GM18505 (cell line): Measurements from ENCODE around the gene PDXDC1.
"Not testable (repeated sequence)": the region's sequence is repeated elsewhere in the genome, so short reads cannot be mapped to it uniquely, and the experiment has no call there.

Experiments
- ATAC-seq: cut with Tn5 transposase; IDR thresholded peaks from one replicate; pipeline ENCODE4 v1.9.1; 2021; ENCODE audit not compliant: unreplicated experiment
- POLR2A ChIP-seq: IDR thresholded peaks from 4 replicates; pipeline ENCODE4 v1.6.1; 2011; ENCODE audit warnings: borderline replicate concordance; ENCODE audit not compliant: insufficient read depth, insufficient read length; ENCODE audit errors: extremely low read depth

PDXDC1 gene

GRCh38 chr16:15134752-15135482 lies 160.1 kb downstream of the PDXDC1 start:
- not testable (repeated sequence) for ATAC-seq

GRCh38 chr16:15135483-15136360 lies 160.9 kb downstream of the PDXDC1 start:
- not testable (repeated sequence) for ATAC-seq

- not testable (repeated sequence) for ATAC-seq
Observed at GRCh38 chr16:15137514-15137913, 162.7 kb downstream of the PDXDC1 start.

GRCh38 chr16:15140444-15141365 lies 165.9 kb downstream of the PDXDC1 start:
- not testable (repeated sequence) for ATAC-seq

GRCh38 chr16:15141586-15141985 lies 166.8 kb downstream of the PDXDC1 start:
- no peak for TF ChIP-seq POLR2A
- ATAC-seq = no peak

- ATAC-seq = not testable (repeated sequence)
Observed at GRCh38 chr16:15142107-15142890, 167.5 kb downstream of the PDXDC1 start.

GRCh38 chr16:15142891-15143600 lies 168.2 kb downstream of the PDXDC1 start:
- ATAC-seq = not testable (repeated sequence)

GRCh38 chr16:15143601-15144091 lies 168.8 kb downstream of the PDXDC1 start:
- ATAC-seq = not testable (repeated sequence)

- not testable (repeated sequence) for ATAC-seq
Observed at GRCh38 chr16:15144092-15144631, 169.3 kb downstream of the PDXDC1 start.

GRCh38 chr16:15144781-15145417 lies 170.1 kb downstream of the PDXDC1 start:
- ATAC-seq = not testable (repeated sequence)

- not testable (repeated sequence) for ATAC-seq
Observed at GRCh38 chr16:15145418-15146263, 170.8 kb downstream of the PDXDC1 start.

- not testable (repeated sequence) for ATAC-seq
Observed at GRCh38 chr16:15146264-15146662, 171.4 kb downstream of the PDXDC1 start.

GRCh38 chr16:15148831-15149230 lies 174.0 kb downstream of the PDXDC1 start:
- ATAC-seq = not testable (repeated sequence)

GRCh38 chr16:15149260-15149659 lies 174.4 kb downstream of the PDXDC1 start:
- not testable (repeated sequence) for ATAC-seq

GRCh38 chr16:15154005-15154404 lies 179.2 kb downstream of the PDXDC1 start:
- ATAC-seq = not testable (repeated sequence)
